B cell (primary cell): ENCODE results near the gene NANOS3. TPM values are rescaled to one million over a fixed set of nuclear protein-coding genes. Genes with fewer than 3 reads are reported as not detected.

Source experiments
- ATAC-seq: fragments of 200-7000 bp; cut with Tn5 transposase; one replicate; pipeline ENCODE4 v1.10.0; 2021; ENCODE audit warnings: low read depth, mild to moderate bottlenecking, moderate number of reproducible peaks, moderate library complexity
- CTCF ChIA-PET: fragments of 350-600 bp; sonication (Branson Sonifier 250); formaldehyde crosslinking; loops from one replicate; lab custom pipeline; 2021; ENCODE audit warnings: antibody characterized with exemption, inconsistent platforms; lab: Charles Lee
- POLR2A ChIA-PET: fragments of 350-600 bp; sonication (Branson Sonifier 250); formaldehyde crosslinking; loops from one replicate; lab custom pipeline; 2021; ENCODE audit warnings: antibody characterized with exemption; lab: Charles Lee
- DNase-seq: peaks from one replicate; pipeline ENCODE4 v3.0.0; 2013
- H2AFZ ChIP-seq: 2 replicates; pipeline ENCODE4 v1.6.1; 2012; ENCODE audit warnings: mild to moderate bottlenecking, low read depth, low read length; ENCODE audit not compliant: insufficient read depth, poor library complexity, severe bottlenecking
- H3K27ac ChIP-seq, 2 donors: 1 replicate in 1 of 2; 2 replicates in 1 of 2; pipeline ENCODE4 v1.5.1; 2012 to 2013; ENCODE audit warnings: low read length in 2 of 2, mild to moderate bottlenecking in 2 of 2, moderate library complexity in 1 of 2
- H3K27me3 ChIP-seq, 4 experiments: fragments of 200-600 bp in 1 of 4; sonication (generic) in 1 of 4; replicated peaks in 1 of 4; 1 replicate in 2 of 4; 2 replicates in 2 of 4; pipeline versions ENCODE4 v1.6.1 to v1.7.0; 2013 to 2016; ENCODE audit warnings: low read length in 3 of 4, mild to moderate bottlenecking in 2 of 4, mixed read lengths in 1 of 4, moderate library complexity in 1 of 4; ENCODE audit not compliant: insufficient read depth in 4 of 4, control insufficient read depth in 3 of 4; ENCODE audit errors: control extremely low read depth in 1 of 4
- H3K36me3 ChIP-seq, 2 experiments: replicated peaks in 1 of 2; 1 replicate in 1 of 2; 2 replicates in 1 of 2; pipeline versions ENCODE4 v1.6.1 to v1.7.1; 2013; ENCODE audit warnings: low read length in 1 of 2; ENCODE audit not compliant: insufficient read depth in 2 of 2, control insufficient read depth in 1 of 2; ENCODE audit errors: control extremely low read depth in 1 of 2, extremely low read depth in 1 of 2
- H3K4me1 ChIP-seq, 2 donors: fragments of 200-600 bp in 1 of 2; sonication (generic) in 1 of 2; 1 replicate in 1 of 2; 2 replicates in 1 of 2; pipeline versions ENCODE4 v1.5.1 to v1.6.1; 2013 to 2017; ENCODE audit warnings: low read length in 2 of 2; ENCODE audit not compliant: control insufficient read depth in 2 of 2, insufficient read depth in 2 of 2
- H3K4me2 ChIP-seq: replicated peaks from 2 replicates; pipeline ENCODE3; 2012; ENCODE audit warnings: mild to moderate bottlenecking, low read depth, low read length; ENCODE audit not compliant: poor library complexity, severe bottlenecking
- H3K4me3 ChIP-seq, 5 experiments: fragments of 200-600 bp in 1 of 5; sonication (generic) in 1 of 5; 1 replicate in 3 of 5; 2 replicates in 2 of 5; pipeline versions ENCODE4 v1.5.1 to v1.7.0; 2011 to 2016; ENCODE audit warnings: low read length in 4 of 5, mild to moderate bottlenecking in 4 of 5, low read depth in 2 of 5, control low read depth in 1 of 5, moderate library complexity in 1 of 5; ENCODE audit not compliant: insufficient read depth in 1 of 5; ENCODE audit errors: control extremely low read depth in 1 of 5, extremely low read depth in 1 of 5
- H3K79me2 ChIP-seq: fragments of 200-600 bp; sonication (generic); one replicate; pipeline ENCODE4 v1.6.0; 2016; ENCODE audit warnings: low read length; ENCODE audit not compliant: control insufficient read depth, insufficient read depth
- H3K9ac ChIP-seq: fragments of 200-600 bp; sonication (generic); 2 replicates; pipeline ENCODE4 v1.6.1; 2017; ENCODE audit warnings: mild to moderate bottlenecking, low read length, moderate library complexity
- H3K9me3 ChIP-seq, 3 donors: one replicate each; pipeline versions ENCODE4 v1.6.1 to v1.7.1; 2013; ENCODE audit warnings: low read length in 2 of 3; ENCODE audit not compliant: control insufficient read depth in 2 of 3, insufficient read depth in 1 of 3; ENCODE audit errors: control extremely low read depth in 1 of 3
- H4K20me1 ChIP-seq: 2 replicates; pipeline ENCODE4 v1.6.0; 2012; ENCODE audit warnings: mild to moderate bottlenecking, low read length; ENCODE audit not compliant: insufficient read depth, control insufficient read depth, poor library complexity, severe bottlenecking
- H3K27ac Mint-ChIP-seq: one replicate; pipeline ENCODE4 v1.8.0; 2021; ENCODE audit warnings: mixed read lengths
- H3K27me3 Mint-ChIP-seq: one replicate; pipeline ENCODE4 v1.8.0; 2021; ENCODE audit warnings: mixed read lengths
- H3K4me1 Mint-ChIP-seq: one replicate; pipeline ENCODE4 v1.8.0; 2021; ENCODE audit warnings: mixed read lengths
- H3K4me3 Mint-ChIP-seq: one replicate; pipeline ENCODE4 v1.8.0; 2021; ENCODE audit warnings: mixed read lengths
- H3K9me3 Mint-ChIP-seq: one replicate; pipeline ENCODE4 v1.8.0; 2022; ENCODE audit warnings: mixed read lengths; ENCODE audit not compliant: insufficient read depth
- EZH2 ChIP-seq: IDR thresholded peaks from 2 replicates; pipeline ENCODE4 v1.6.1; 2012; ENCODE audit warnings: borderline replicate concordance, low read depth, mild to moderate bottlenecking, moderate library complexity, low read length; ENCODE audit not compliant: insufficient read depth, poor library complexity, severe bottlenecking
- WGBS: methylation state at CpG from one replicate; pipeline ENCODE4 v1.1.5; 2013; ENCODE audit warnings: missing lambda C conversion rate; ENCODE audit not compliant: insufficient coverage; 5-methylcytosine and 5-hydroxymethylcytosine counted together
- intact Hi-C: fragments of 100-400 bp; cut with micrococcal nuclease; formaldehyde crosslinking; loops from one replicate; pipeline ENCODE4 v1.10.0; 2022
- polyA plus RNA-seq: library from polyadenylated mRNA; depleted of rRNA; stranded (reverse); fragments of >200 nt; gene quantifications from 2 replicates; pipeline ENCODE4 v1.2.3, GENCODE V29; 2012
- total RNA-seq, 2 donors: library from RNA; stranded (reverse); fragments of 120-200 nt in 1 of 2; gene quantifications; 1 replicate in 1 of 2; 2 replicates in 1 of 2; pipeline versions ENCODE4 v1.2.3 to v1.2.4, GENCODE V29; 2013 to 2022
- TF ChIP-seq, protein P1 (sequence below): fragments of 200-600 bp; IDR thresholded peaks from one replicate; pipeline ENCODE4 v1.8.0; 2022; ENCODE audit warnings: antibody characterized with exemption, mild to moderate bottlenecking

NANOS3 gene
- total and polyA plus RNA-seq, 2 donors (not counting 1 experiment from before 2014, with no cell fraction given) = 0.49 TPM; not detected in 1

- peak overlapping the region; percentile 77 for H3K9ac ChIP-seq
- TF ChIP-seq, protein P1, sequence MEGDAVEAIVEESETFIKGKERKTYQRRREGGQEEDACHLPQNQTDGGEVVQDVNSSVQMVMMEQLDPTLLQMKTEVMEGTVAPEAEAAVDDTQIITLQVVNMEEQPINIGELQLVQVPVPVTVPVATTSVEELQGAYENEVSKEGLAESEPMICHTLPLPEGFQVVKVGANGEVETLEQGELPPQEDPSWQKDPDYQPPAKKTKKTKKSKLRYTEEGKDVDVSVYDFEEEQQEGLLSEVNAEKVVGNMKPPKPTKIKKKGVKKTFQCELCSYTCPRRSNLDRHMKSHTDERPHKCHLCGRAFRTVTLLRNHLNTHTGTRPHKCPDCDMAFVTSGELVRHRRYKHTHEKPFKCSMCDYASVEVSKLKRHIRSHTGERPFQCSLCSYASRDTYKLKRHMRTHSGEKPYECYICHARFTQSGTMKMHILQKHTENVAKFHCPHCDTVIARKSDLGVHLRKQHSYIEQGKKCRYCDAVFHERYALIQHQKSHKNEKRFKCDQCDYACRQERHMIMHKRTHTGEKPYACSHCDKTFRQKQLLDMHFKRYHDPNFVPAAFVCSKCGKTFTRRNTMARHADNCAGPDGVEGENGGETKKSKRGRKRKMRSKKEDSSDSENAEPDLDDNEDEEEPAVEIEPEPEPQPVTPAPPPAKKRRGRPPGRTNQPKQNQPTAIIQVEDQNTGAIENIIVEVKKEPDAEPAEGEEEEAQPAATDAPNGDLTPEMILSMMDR = no peak
- TF ChIP-seq EZH2 = no peak
- POLR2A ChIA-PET = interaction anchor here (0.6 to 3.7 kb wide), 4 partner anchors 24 to 205 kb away, joined by 3 to 14 read pairs (median 8); partner anchors contain the start of gene ZSWIM4
- H3K9me3 ChIP-seq = no peaks in the 10 kb centered on the region
- H3K4me2 ChIP-seq = peak overlapping the region; percentile 97
- H3K27me3 ChIP-seq = no peaks in the 10 kb centered on the region
- H4K20me1 ChIP-seq = peaks cover 9% of the 10 kb centered on the region
- Mint-ChIP-seq H3K4me3 (peak overlapping the region; percentile 88), H3K27ac (peak overlapping the region; percentile 95), H3K9me3 (no peaks in the 10 kb centered on the region), H3K27me3 (no peaks in the 10 kb centered on the region), H3K4me1 (peaks cover 67% of the 10 kb centered on the region)
- H3K4me3 ChIP-seq = peak overlapping the region; percentile 13 to 75 (median 62)
- peaks cover 76 to 82% of the 10 kb centered on the region in 2 donors for H3K4me1 ChIP-seq
- DNase-seq (no peak), ATAC-seq (no peak)
- intact Hi-C loops = loop anchor here (1.0 to 5.0 kb wide), 2 partner anchors 148 to 1046 kb away; partner anchors contain the start of gene JUNB
- no peaks in the 10 kb centered on the region for H3K36me3 ChIP-seq
- H3K79me2 ChIP-seq = peaks cover 37% of the 10 kb centered on the region
- CTCF ChIA-PET = interaction anchor here (1.2 to 2.9 kb wide), 3 partner anchors 10 to 41 kb away, joined by 3 to 12 read pairs (median 4); no protein-coding TSS in a partner anchor
- 41% methylated on average over 12 of the region's 18 CpGs for WGBS
- H3K27ac ChIP-seq = peak overlapping the region; percentile 93 to 94
- no peak overlapping the region for H2AFZ ChIP-seq
Measured at GRCh38 chr19:13838435-13839129, 38.4 kb upstream of the NANOS3 start.
